Measurements from ENCODE around the gene TMIGD2.
"Not testable (repeated sequence)": the region's sequence is repeated elsewhere in the genome, so short reads cannot be mapped to it uniquely, and the experiment has no call there.

TMIGD2 gene

GRCh38 chr19:4246767-4247593 is 55.2 kb downstream of the TMIGD2 start, which contains the start of gene YJU2:
TSS of gene YJU2 (plus strand) at chr19:4247080. CDS start at chr19:4247147, 67 bp downstream.
- TF ChIP-seq CTCF (IDR thresholded peaks at IDR 0.05; ENCODE audit: insufficient read depth, low read depth, low read length, missing control alignments): peak; percentile 34
- peak within 1 kb of the TSS; percentile 77 for H3K4me3 ChIP-seq (ENCODE audit: low read depth, low read length)
- peak; percentile 100 for DNase-seq (ENCODE audit: low read depth)

GRCh38 chr19:4245938-4246337 is 56.3 kb downstream of the TMIGD2 start:
- H3K4me3 ChIP-seq (ENCODE audit: low read depth, low read length); DNase-seq (ENCODE audit: low read depth): not testable (repeated sequence)
